Esophagus muscularis mucosa (tissue), 4 donors: ENCODE results near the gene ABI1. TPM values are rescaled to one million over a fixed set of nuclear protein-coding genes. Genes with fewer than 3 reads are reported as not detected.

Source experiments
- DNase-seq: peaks from one replicate; pipeline ENCODE4 v3.0.0-alpha.2; 2017; ENCODE audit errors: extremely low spot score
- H3K27ac ChIP-seq, 4 donors: fragments of 200-600 bp; sonication (generic); replicated peaks in 1 of 4; 1 replicate in 3 of 4; 2 replicates in 1 of 4; pipeline ENCODE4 v1.5.1; 2016 to 2019; ENCODE audit warnings: mild to moderate bottlenecking in 1 of 4
- H3K27me3 ChIP-seq, 4 donors: fragments of 200-600 bp; sonication (generic); one replicate each; pipeline versions ENCODE4 v1.5.1 to v1.6.0; 2016 to 2019
- H3K36me3 ChIP-seq, 4 donors: fragments of 200-600 bp; sonication (generic); one replicate each; pipeline ENCODE4 v1.5.1; 2016 to 2019
- H3K4me1 ChIP-seq, 4 donors: fragments of 200-600 bp; sonication (generic); one replicate each; pipeline ENCODE4 v1.5.1; 2016 to 2019
- H3K4me3 ChIP-seq, 4 donors: fragments of 200-600 bp; sonication (generic); 1 replicate in 2 of 4; 2 replicates in 2 of 4; pipeline ENCODE4 v1.5.1; 2016 to 2019; ENCODE audit warnings: mild to moderate bottlenecking in 4 of 4, moderate library complexity in 1 of 4
- H3K9me3 ChIP-seq, 4 donors: fragments of 200-600 bp; sonication (generic); 1 replicate in 3 of 4; 2 replicates in 1 of 4; pipeline ENCODE4 v1.5.1; 2016 to 2019
- CTCF ChIP-seq, 3 experiments: fragments of 200-600 bp in 2 of 3; fragments of 450-650 bp in 1 of 3; sonication (generic) in 2 of 3; IDR thresholded peaks; one replicate each; pipeline ENCODE4 v1.5.1; 2017 to 2019; ENCODE audit warnings: antibody characterized with exemption in 3 of 3, mild to moderate bottlenecking in 2 of 3, moderate library complexity in 1 of 3
- EP300 ChIP-seq: sonication (generic); formaldehyde crosslinking; IDR thresholded peaks from one replicate; pipeline ENCODE4 v1.6.1; 2017; ENCODE audit warnings: antibody characterized with exemption
- POLR2A ChIP-seq: fragments of 450-650 bp; IDR thresholded peaks from one replicate; pipeline ENCODE4 v1.6.1; 2017; ENCODE audit warnings: antibody characterized with exemption, moderate library complexity, mild to moderate bottlenecking, low read depth
- POLR2AphosphoS5 ChIP-seq, 2 donors: sonication (generic); formaldehyde crosslinking; IDR thresholded peaks; one replicate each; pipeline ENCODE4 v1.6.1; 2017; ENCODE audit warnings: antibody characterized with exemption in 2 of 2
- WGBS: methylation state at CpG from one replicate; pipeline ENCODE4 v1.1.5; 2018; 5-methylcytosine and 5-hydroxymethylcytosine counted together
- intact Hi-C: fragments of 100-400 bp; cut with DNase I; formaldehyde crosslinking; loops from one replicate; pipeline ENCODE4 v1.15.1; 2023
- total RNA-seq, 4 donors: library from RNA; depleted of rRNA; stranded (reverse); fragments of >200 nt; gene quantifications; one replicate each; pipeline versions ENCODE4 v1.1.0 to v1.2.1, GENCODE V29; 2016

The ABI1 gene
- total RNA-seq, 4 donors from 2014 or later: 37.4 to 57.7 (median 43.5) TPM

DNA sequence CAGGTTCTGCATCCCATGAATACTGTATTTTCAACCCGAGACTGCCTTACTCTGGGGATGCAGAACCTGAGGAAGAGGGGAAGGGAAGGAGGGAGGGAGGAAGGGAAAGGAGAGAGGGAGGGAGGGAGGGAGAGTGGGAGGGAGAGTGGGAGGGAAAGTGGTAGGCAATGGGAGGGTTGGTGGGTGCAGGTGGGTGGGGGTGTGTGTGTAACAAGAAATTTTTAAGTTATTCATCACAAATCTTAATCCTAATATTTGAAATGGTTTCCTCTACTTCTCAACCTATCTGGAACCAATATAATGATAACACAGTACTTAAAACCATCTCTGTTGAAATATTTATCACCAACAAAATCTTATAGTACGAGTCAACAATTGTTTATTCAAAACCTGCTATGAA, 95.2 kb downstream of the ABI1 start:
- Histone ChIP-seq H3K4me1 (no peaks in the 10 kb centered on the region), H3K27me3 (no peaks in the 10 kb centered on the region), H3K9me3 (no peaks in the 10 kb centered on the region), H3K36me3 (peaks cover 0 to 49% (median 37%) of the 10 kb centered on the region in 4 donors), H3K4me3 (no peak overlapping the region), H3K27ac (no peak overlapping the region)
- no peak for DNase-seq
- intact Hi-C loops: no loop called here
- TF ChIP-seq CTCF (IDR thresholded peaks at IDR 0.05): no peak
- no peak for TF ChIP-seq POLR2A
- TF ChIP-seq POLR2AphosphoS5 (IDR thresholded peaks at IDR 0.05): no peak
- no peak for TF ChIP-seq EP300
- WGBS: 98% methylated on average over 2 of the region's 2 CpGs

GRCh38 chr10:26759008-26759407, 101.8 kb downstream of the ABI1 start:
- WGBS: 89% methylated on average over 4 of the region's 4 CpGs

DNA sequence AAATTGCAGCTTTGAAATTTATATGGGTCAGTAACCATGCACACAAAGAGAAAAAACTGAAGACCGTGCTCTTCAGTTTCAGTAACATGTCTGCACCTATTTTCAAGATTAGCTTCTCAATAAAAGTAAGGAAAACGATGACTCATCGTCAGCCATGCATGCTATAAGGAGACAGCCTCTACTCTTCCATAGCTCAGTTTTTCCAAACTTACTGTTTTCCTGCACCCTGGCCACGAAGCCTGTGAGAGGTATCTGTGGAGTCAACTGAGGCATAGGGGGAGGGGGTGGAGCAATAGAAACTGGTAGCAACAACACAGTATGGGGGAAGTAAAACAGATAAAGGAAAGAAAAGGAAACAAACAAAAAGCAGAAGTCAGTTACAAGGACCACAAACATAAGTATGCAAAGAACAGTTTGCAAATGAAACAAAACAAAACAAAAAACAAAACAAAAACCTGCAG, 105.3 kb downstream of the ABI1 start:
- TF ChIP-seq POLR2AphosphoS5 (IDR thresholded peaks at IDR 0.05): no peak
- TF ChIP-seq CTCF (IDR thresholded peaks at IDR 0.05): no peak
- TF ChIP-seq EP300: no peak
- TF ChIP-seq POLR2A: no peak
- peaks cover 6 to 33% (median 18%) of the 10 kb centered on the region in 4 donors for H3K36me3 ChIP-seq
- WGBS: 87% methylated on average over 4 of the region's 4 CpGs

More at GRCh38 chr10:26759008-26759407, 101.8 kb downstream of the ABI1 start:
- peaks cover 0 to 38% (median 17%) of the 10 kb centered on the region in 4 donors for H3K36me3 ChIP-seq
- no peak overlapping the region for H3K4me3 ChIP-seq
- no peak for DNase-seq
- intact Hi-C loops: no loop called here
- H3K27me3 ChIP-seq: no peaks in the 10 kb centered on the region
- H3K4me1 ChIP-seq: no peaks in the 10 kb centered on the region
- TF ChIP-seq POLR2A (no peak), CTCF (IDR thresholded peaks at IDR 0.05) (no peak)
- no peak overlapping the region for H3K27ac ChIP-seq
- no peaks in the 10 kb centered on the region for H3K9me3 ChIP-seq

GRCh38 chr10:26746061-26746460, 114.7 kb downstream of the ABI1 start:
- Histone ChIP-seq H3K4me1 (no peaks in the 10 kb centered on the region), H3K27ac (no peak overlapping the region), H3K27me3 (no peaks in the 10 kb centered on the region), H3K9me3 (no peaks in the 10 kb centered on the region), H3K36me3 (peaks cover 10 to 82% (median 53%) of the 10 kb centered on the region in 4 donors), H3K4me3 (no peak overlapping the region)
- 82% methylated on average over 5 of the region's 5 CpGs for WGBS
- intact Hi-C loops: no loop called here
- DNase-seq: no peak
- no peak for TF ChIP-seq CTCF (IDR thresholded peaks at IDR 0.05)
- TF ChIP-seq EP300: no peak
- TF ChIP-seq POLR2A: no peak
- TF ChIP-seq POLR2AphosphoS5 (IDR thresholded peaks at IDR 0.05): no peak

More for the DNA sequence above, 105.3 kb downstream of the ABI1 start:
- Histone ChIP-seq H3K27me3 (no peaks in the 10 kb centered on the region), H3K4me3 (no peak overlapping the region), H3K9me3 (no peaks in the 10 kb centered on the region), H3K4me1 (no peaks in the 10 kb centered on the region), H3K27ac (no peak overlapping the region)
- intact Hi-C loops: no loop called here
- no peak for DNase-seq

DNA sequence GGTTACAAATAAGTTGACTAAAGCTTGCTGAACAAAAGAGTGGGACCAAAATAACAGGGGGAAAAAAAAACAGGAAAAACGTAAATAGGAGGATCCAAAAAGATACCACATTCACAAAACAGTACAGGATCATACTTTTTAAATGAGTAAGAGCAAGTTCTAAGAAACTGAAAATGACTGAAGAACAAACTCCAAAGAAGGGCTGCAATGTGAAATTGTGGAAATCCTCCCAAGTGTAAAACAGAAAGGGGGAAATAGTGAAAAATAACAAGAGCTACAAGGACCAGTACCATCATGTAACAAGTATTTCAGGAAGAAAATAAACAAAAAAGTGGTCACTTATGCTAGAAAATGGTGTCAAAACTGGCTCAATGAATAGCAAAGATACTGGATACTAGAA, 116.9 kb downstream of the ABI1 start:
- TF ChIP-seq EP300: no peak
- TF ChIP-seq POLR2AphosphoS5 (IDR thresholded peaks at IDR 0.05): no peak
- no peak for TF ChIP-seq POLR2A
- no peak for TF ChIP-seq CTCF (IDR thresholded peaks at IDR 0.05)
- Histone ChIP-seq H3K36me3 (peaks cover 5 to 75% (median 48%) of the 10 kb centered on the region in 4 donors), H3K27ac (no peak overlapping the region), H3K9me3 (no peaks in the 10 kb centered on the region), H3K4me3 (no peak overlapping the region), H3K4me1 (no peaks in the 10 kb centered on the region), H3K27me3 (no peaks in the 10 kb centered on the region)
- 74% methylated on average over 1 of the region's 1 CpG for WGBS
- intact Hi-C loops: no loop called here
- DNase-seq: no peak
